ENCODE measurements around the gene HSF2.
"Not testable (repeated sequence)": the region's sequence is repeated elsewhere in the genome, so short reads cannot be mapped to it uniquely, and the experiment has no call there.

The HSF2 gene

DNA sequence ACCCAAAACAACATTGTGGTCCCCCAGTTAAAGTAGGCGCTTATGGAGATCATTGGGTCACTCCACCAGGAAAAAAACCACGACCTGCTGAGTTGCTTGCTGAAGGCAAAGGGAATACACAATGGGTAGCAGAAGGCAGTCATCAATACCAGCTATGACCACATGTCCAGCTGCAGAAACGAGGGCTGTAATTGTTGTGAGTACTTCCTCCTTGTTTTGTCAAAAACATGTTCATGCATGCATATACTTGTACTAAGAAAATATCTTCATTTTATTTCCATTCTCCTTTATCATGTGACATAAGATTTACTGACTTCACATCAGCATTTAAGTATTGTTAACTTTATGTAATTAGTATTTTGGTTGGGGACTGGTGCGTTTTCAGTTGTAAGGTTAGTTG, 55.2 kb downstream of the HSF2 start:
- DNase-seq (ENCODE audit: low read depth): no peak

DNA sequence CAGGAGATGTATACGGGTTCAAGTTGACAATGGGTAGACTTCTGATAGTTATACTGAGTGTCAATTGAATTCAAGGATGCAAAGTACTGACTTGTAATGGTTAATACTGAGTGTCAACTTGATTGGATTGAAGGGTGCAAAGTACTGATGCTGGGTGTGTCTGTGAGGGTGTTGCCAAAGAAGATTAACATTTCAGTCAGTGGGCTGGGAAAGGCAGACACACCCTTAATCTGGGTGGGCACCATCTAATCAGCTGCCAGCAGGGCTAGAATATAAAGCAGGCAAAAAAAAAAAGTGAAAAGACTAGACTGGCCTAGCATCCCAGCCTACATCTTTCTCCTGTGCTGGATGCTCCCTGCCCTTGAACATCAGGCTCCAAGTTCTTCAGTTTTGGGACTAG, 55.7 kb downstream of the HSF2 start:
- DNase-seq (ENCODE audit: low read depth): not testable (repeated sequence)

DNA sequence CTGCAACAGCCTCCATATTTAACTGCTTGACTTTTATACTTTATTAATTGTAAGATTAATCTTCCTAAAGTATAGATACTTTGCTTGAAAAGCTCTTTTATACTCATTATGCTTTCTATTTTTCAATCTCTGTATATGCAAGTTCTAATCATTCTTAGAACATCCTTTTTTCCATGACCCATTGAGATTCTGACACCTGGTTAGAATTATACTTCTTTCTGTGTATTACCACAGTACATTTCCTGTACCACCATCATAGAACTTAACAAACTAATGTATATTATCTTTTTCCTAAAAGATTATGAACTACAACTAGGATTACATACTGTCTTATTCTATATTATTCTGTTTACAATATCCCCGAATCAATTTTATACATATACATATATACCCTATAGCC, 58.6 kb downstream of the HSF2 start:
- DNase-seq (ENCODE audit: low read depth): no peak

DNA sequence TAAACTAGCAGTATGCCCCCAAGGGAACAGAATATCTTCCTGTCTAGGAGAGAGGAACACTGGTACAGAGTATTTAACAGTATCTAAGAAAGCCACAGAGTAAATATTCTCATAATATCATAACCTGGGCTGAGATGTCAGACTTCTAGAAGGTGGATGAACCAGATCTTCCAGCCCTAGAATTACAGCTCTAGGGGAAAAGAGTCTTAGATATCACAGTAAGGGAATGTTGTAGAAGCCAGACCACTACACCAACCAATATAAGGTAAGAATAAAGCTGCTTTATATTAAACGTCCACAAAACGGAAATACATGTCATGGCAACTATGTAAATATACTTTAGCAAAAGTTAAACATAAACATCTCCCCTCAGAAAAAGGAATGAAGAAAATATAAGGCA, 59.8 kb downstream of the HSF2 start:
- no peak for DNase-seq (ENCODE audit: low read depth)

DNA sequence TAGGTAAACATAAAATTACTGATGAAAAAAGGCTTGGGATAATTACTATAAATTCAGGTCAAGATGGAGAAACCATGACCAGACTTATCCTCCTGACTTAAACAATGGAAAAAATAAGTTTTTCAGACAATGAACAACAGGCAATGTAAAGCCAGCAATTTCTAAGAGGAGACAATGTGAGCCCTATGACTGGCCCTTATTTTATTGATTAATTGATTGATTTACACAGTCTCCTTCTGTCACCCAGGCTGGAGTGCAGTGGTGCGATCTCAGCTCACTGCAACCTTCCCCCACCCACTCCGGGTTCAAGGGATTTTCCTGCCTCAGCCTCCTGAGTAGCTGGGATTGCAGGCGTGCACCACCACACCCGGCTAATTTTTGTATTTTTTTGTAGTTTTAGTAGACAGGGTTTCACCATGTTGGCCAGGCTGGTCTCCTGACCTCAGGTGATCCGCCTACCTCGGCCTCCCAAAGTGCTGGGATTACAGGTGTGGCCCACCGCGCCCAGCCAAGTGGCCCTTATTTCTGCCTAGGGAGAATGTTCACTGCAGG, 60.5 kb downstream of the HSF2 start:
- not testable (repeated sequence) for DNase-seq (ENCODE audit: low read depth)

DNA sequence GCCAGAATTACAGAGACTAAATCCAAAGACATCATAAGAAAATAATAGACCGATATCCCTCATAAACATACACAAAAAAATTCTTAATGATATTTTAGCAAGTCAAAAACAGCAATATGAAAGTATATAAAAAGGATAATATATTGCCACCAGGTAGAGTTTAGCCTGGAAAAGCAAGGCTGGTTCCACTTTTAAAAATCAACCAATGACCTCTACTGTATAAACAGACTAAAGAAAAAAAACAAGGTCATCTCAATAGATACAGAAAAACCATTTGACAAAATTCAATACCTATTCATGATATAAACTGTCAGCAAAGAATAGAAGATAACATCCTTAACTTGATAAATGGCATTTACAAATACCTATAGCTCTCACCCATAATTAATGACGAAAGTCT, 62.4 kb downstream of the HSF2 start:
- no peak for DNase-seq (ENCODE audit: low read depth)

DNA sequence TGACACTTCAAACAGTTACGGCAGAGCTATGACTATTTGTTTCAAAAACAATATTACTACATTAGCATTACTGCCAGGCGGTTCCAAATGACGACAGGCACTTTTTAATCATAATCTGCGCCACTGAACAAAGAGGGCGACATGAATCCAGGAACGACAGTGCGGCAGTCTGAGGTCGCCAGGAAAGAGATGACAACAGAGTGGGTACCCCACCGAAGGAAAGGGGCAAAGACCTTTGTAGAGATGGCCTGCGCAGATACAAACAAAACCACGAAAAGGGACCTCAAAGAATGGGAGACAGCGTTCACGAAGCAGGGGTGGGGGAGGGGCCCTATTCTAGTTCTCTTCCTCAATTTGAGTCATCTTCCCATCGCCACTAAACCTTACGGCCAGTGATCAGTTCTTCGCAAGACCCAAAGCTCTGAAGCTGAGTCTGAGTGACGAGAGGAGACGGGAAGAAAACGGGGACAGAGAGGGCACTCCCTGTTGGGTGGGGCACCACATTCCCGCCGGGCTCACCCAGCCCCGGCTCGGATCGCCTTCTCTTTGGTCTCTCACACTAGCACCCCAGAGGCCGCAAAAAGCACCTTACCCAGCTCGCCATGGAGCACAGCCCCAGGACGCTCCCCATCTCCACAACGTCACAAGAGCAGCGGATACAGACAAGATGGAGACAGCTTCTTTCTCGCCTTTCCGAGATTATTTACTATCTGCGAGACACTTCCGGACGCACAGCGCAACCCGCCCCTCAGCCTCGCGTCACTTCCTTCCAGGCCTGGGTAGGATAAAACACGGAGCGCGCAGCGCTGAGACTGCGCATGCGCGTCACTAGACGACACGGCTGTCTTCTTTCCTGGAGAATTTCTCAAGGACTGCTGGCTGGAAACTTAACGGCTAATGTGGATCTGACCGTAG, 71.9 kb downstream of the HSF2 start, which contains the start of gene SERINC1:
TSS of gene SERINC1 (minus strand) at position 701 of the 915 bp plus-strand sequence. CDS start at position 631, 70 bp downstream.
- DNase-seq (ENCODE audit: low read depth): peak; percentile 92

DNA sequence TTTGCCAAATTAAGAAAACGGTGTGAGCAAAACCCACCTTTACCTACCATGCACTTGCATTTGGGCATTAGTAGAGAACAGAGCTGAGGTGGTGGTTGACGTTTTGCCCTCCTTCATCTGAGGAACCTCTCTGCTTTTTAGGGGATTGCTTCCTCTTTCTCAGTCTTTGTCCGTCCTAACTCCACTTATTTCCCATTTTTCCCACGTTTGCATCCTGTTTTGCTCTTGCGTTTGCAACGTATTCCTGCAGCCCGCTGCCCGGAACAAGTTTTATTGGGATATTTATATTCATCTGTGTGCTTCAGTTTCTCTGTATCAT, 72.5 kb downstream of the HSF2 start:
- no peak for DNase-seq (ENCODE audit: low read depth)

DNA sequence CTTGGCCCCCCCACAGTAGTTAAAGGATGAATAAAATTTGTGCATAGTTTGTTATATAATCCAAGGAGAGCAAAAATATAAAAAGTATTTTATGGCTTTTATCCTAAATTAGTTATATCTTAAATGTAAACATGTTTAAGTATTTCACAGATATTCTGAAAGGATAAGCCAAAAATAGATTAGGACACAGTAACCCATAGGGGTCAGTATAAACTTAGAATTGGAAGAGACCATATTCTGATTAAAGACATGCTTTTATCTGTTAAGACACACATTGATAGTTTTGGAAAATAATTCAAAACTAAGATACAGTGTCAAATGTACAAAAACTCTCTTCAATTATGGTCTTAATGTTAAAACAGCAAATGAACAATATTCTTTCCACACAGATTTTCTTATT, 76.7 kb downstream of the HSF2 start:
- DNase-seq (ENCODE audit: low read depth): peak; percentile 13

DNA sequence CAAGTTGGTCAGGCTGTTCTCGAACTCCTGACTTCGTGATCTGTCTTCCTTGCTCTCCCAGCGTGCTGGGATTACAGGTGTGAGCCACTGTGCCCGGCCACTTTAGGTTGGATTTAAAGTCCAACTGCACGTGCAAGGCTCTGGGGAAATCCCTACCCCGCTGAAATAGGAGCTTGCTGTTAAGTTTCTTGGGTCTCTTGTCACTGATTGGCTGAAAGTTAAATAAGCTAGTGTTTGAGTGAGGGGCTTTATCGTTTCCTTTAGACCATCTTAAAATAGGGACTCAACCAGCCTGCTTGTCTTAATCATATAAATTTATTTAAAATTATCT, 83.3 kb downstream of the HSF2 start:
- no peak for DNase-seq (ENCODE audit: low read depth)

Data from amniotic epithelial cell (primary cell).